HUDEP-2 (cell line): ENCODE data around the gene SCYL1.
A peak's percentile ranks its signal among the peaks of the same experiment; 100 is the strongest.

ENCODE experiments used
- DNase-seq, 76 experiments: peaks; one replicate each; lab custom pipeline; 2025; ENCODE audit not compliant: unreplicated experiment in 76 of 76; lab: John Stamatoyannopoulos, UW

SCYL1 gene

DNA sequence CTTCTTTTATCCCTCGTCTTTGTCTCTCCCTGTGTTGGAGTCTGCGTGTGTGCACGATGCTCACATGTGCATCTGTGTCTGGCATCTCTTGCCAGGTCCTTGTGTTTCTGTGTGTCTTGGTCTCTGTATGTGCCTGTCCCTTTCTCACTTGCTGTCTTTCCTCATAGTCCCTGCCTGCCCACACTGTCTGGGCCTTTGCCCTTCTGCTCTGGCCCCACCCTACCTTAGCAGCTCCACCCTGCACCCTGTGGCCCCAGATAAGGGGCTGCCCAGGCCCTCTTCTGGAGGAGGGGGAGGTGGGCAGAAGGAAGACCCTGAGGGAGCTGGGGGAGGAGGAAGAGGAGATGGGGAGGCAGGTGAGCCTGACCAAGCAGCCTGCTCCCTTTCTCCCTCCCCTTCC, 53.8 kb downstream of the SCYL1 start:
- DNase-seq: peak in 68 of 76 experiments; percentile 21 to 81 (median 58)

- DNase-seq: no peak
Measured at GRCh38 chr11:65579291-65579690, 54.4 kb downstream of the SCYL1 start.

DNA sequence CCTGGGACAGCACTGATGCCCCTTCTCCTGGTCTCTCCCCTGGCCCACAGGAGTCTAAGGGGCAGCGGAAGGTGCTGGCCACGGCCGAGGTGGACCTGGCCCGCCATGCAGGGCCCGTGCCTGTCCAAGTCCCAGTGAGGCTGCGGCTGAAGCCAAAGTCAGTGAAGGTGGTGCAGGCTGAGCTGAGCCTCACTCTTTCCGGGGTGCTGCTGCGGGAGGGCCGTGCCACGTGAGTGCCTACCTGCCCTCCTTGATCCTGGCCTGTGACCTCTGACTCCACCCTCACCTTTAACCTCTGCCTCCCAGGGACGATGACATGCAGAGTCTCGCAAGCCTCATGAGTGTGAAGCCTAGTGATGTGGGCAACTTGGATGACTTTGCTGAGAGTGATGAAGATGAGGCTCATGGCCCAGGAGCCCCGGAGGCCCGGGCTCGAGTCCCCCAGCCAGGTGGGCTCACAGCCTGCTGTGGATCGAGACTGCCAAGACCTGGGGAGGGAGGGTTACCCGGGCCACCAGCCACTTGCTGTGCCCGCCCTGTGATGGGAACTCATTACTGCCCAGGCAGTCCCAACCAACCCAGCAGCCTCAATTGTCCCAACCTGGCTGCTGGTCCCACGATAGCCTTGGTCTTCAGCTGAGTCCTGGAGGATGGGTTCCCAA, 55.3 kb downstream of the SCYL1 start:
- DNase-seq: no peak

DNA sequence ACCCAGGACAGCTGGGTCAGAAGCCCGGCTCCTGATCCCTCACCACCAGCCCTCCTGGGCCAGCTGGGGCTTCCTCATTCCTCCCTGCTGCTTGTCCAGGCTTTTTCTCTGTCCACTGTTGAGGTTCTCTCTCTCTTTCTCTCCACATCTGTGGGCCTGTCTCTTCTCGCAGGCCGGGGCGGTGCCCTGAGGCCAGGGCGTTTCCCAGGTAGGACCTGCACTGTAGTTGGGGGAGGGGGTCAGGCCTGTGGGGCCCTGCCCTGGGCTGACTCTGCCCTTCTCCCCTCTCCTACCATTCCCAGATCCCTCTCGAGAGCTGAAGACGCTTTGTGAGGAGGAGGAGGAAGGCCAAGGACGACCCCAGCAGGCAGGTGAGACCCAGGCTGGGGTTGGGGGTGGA, 55.9 kb downstream of the SCYL1 start:
- DNase-seq: no peak

DNA sequence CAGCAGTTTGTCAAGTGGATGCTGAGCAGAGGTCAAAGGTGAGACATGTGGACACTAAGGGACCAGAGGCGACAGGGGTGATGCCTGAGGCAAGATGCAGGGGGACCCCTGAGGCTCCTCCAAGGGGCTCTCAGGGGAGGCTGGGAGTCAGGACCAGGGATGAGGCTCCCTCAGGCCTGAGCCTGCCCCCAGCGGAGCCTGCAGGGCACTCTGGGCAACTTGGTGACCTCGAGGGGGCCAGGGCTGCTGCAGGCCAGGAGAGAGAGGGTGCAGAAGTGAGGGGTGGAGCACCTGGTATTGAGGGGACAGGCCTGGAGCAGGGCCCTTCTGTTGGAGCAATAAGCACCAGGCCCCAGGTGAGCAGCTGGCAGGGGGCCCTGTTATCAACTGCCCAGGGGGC, 57.0 kb downstream of the SCYL1 start:
- no peak for DNase-seq

- DNase-seq: no peak
Measured at GRCh38 chr11:65583589-65583988, 58.7 kb downstream of the SCYL1 start.

DNA sequence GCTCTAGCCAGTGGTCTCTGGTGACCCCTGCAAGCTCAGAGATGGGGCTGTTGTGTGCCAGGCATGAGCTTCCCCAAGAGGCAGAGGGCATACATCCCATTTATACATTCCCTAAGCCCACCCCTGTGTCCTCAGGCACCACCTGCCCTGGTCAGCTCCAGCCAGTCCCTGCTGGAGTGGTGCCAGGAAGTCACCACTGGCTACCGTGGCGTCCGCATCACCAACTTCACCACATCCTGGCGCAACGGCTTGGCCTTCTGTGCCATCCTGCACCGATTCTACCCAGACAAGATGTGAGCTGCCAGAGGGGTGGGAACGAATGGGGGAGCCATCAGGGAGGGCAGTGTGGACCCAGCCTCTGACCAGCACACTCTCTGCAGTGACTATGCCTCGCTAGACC, 59.2 kb downstream of the SCYL1 start:
- DNase-seq: no peak

DNA sequence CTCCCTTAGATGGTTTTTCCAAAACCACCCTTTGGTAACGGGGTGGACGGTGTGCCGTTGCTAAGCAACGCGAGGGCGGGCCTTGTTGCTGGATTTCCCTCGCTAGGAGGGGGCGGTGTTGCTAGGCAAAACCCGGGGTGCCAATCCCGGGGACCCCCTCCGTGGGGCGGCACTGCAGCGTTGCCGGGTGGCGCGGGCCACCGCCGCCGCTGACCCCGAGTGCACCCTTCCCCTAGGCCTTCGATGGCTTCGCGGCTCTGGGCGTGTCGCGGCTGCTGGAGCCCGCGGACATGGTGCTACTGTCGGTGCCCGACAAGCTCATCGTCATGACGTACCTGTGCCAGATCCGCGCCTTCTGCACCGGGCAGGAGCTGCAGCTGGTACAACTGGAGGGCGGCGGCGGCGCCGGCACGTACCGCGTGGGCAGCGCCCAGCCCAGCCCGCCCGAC, 59.9 kb downstream of the SCYL1 start:
- no peak for DNase-seq

- DNase-seq: no peak
Measured at GRCh38 chr11:65585396-65586246, 60.7 kb downstream of the SCYL1 start.

- DNase-seq: no peak
Measured at GRCh38 chr11:65586247-65586630, 61.4 kb downstream of the SCYL1 start.

GRCh38 chr11:65586676-65587075, 61.8 kb downstream of the SCYL1 start:
- DNase-seq: peak in 1 of 76 experiments; percentile 23
